IPS DF 4.7 (cell line): ENCODE measurements around the gene TMC1.
"Not testable (repeated sequence)": the region's sequence is repeated elsewhere in the genome, so short reads cannot be mapped to it uniquely, and the experiment has no call there.

Experiments
- DNase-seq: peaks from one replicate; pipeline ENCODE4 v3.0.0-alpha.2; 2013; ENCODE audit warnings: low spot score; ENCODE audit errors: extremely low read depth

The TMC1 gene

GRCh38 chr9:72524820-72525540, 3.6 kb downstream of the TMC1 start:
- no peak for DNase-seq

GRCh38 chr9:72526901-72527800, 5.7 kb downstream of the TMC1 start:
- no peak for DNase-seq

- no peak for DNase-seq
These were observed 6.4 kb downstream of the TMC1 start for GRCh38 chr9:72527801-72528195.

- no peak for DNase-seq
These were observed 8.1 kb downstream of the TMC1 start for GRCh38 chr9:72529531-72529930.

DNA sequence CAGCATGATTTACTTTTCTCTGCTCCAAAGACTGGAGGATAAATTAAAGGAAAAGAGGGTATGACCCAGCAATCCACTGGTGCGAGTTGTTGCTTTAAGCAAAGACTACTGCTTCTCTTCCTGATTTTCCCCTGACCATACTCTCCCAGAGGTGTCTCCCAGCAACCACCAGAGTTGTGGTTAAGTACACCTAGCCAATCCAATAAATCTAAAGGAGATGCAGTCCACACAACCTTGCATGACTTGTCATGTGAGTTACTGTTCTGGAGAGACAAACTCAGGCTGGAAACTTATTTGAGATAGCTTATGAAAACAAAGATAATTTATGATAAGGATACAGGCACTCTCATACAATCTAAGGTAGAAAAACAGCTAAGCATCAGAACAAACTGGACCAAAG, 11.9 kb downstream of the TMC1 start:
- no peak for DNase-seq

GRCh38 chr9:72534931-72535330, 13.5 kb downstream of the TMC1 start:
- DNase-seq: no peak

GRCh38 chr9:72537011-72537545, 15.7 kb downstream of the TMC1 start:
- no peak for DNase-seq

DNA sequence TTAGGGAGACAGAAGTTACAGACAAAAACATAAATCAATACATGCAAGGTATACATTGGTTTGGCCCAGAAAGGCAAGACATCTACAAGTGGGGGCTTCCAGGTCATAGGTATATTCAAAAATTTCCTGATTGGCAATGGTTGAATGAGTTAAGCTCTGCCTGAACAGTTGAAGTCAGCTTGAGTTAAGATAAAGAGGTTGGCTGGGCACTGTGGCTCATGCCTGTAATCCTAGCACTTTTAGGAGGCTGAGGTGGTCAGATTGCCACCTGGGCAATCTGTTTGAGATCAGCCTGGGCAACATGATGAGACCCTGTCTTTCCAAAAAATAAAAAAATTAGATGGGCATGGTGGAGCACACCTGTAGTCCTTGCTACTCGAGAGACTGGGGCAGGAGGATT, 16.3 kb downstream of the TMC1 start:
- DNase-seq: no peak

DNA sequence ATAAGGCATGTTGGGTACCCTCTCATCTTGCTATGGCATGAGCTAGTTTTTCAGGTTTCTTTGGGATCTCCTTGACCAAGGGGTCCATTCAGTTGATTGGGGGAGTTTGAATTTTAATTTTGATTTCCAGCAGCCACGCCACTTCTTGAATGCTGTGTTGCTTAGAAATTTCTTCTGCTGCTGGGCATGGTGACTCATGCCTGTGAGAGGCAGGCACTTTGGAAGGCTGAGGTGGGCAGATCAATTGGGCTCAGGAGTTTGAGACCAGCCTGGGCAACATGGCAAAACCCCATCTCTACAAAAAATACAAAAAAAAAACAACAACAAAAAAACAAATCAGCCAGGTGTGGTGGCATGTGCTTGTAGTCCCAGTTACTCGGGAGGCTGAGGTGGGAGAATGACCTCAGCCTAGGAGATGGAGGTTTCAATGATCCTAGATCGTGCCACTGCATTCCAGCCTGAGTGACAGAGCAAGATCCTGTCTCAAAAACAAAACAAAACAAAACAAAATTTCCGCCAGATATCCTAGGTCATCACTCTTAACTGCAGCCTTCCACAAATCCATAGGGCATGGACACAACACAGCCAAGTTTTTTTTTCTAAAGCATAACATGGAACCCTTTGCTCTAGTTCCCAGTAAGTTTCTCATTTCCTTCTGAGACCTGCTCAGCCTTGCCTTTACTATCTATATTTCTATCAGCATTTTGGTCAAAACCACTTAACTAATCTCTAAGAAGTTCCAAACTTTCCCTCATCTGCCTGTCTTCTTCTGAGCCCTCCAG, 17.7 kb downstream of the TMC1 start:
- no peak for DNase-seq

GRCh38 chr9:72539824-72540347, 18.5 kb downstream of the TMC1 start:
- DNase-seq: no peak

DNA sequence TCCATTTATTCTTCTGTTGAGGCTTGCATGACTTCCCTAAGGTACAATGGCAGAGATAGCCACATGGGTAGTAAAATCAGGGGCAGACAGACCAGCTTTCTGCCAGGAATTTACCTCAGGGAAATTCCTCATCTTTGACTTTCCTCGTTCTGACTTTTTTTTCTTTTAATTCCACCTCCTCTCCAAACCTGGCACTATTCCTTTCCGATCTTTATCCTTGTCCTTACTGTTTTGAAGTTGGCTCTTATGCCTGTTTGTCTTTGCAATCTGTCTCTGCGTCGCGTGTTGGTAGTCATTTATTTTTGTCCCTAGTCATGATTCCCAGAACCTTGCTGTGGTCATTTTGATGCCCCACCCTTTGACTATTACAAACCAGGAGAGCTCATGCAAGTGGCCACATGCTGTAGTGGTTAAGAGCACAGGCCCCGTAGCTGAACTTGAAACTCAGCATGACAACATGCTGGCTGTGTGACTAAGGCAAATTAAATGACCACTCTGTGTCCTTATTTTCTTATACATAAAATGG, 19.0 kb downstream of the TMC1 start:
- no peak for DNase-seq

DNA sequence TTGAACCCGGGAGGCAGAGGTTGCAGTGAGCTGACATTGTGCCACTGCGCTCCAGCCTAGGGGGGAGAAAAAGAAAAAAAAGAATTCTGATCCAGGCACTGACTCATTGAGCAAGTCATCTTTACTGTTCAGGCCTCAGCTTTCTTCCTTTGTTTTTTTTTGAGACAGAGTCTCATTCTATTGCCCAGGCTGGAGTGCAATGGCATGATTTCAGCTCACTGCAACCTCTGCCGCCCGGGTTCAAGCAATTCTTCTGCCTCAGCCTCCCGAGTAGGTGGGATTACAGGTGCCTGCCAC, 21.1 kb downstream of the TMC1 start:
- not testable (repeated sequence) for DNase-seq

GRCh38 chr9:72542917-72543316, 21.5 kb downstream of the TMC1 start:
- no peak for DNase-seq

- DNase-seq: no peak
These were observed 29.9 kb downstream of the TMC1 start for GRCh38 chr9:72551306-72551705.

DNA sequence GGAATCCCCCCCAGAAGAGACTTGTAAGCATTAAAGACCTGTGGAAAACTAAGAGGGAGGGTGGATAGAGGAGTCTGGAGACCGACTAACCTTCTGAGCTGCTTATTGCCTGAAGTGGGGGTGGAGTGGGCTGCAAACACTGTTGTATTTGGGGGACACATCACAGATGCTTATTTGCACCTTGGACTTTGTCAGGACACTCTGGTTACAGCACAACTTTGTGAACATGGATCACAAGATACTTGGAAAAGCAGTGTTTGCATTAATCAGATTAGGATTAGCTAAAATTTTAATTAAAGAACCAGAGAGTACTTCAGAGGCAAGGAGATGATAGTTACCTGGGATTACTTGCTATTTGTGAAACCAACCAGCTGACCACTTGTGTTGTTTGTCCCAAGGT, 30.9 kb downstream of the TMC1 start:
- DNase-seq: no peak

- DNase-seq: no peak
These were observed 32.8 kb downstream of the TMC1 start for GRCh38 chr9:72554221-72554641.

GRCh38 chr9:72557549-72557948, 36.1 kb downstream of the TMC1 start:
- DNase-seq: no peak

DNA sequence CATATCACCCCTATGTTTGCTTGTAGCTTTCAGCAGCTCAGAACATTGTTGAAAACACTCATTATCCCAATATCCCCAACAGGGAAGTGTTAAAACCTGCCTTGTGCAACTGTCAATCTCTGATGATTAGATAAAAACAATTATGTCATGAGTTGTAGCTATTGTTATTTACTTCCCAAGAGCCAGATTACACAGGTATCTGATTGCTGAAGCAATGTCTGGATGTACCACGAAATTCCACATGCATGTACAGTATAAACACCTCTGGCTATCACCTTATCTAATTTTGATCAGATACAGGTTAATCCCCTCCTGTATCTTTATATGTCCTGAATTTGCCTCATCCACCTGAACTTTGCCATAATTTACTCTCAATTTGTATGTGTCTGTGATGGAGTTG, 38.7 kb downstream of the TMC1 start:
- DNase-seq: no peak

- no peak for DNase-seq
These were observed 42.4 kb downstream of the TMC1 start for GRCh38 chr9:72563806-72564205.

DNA sequence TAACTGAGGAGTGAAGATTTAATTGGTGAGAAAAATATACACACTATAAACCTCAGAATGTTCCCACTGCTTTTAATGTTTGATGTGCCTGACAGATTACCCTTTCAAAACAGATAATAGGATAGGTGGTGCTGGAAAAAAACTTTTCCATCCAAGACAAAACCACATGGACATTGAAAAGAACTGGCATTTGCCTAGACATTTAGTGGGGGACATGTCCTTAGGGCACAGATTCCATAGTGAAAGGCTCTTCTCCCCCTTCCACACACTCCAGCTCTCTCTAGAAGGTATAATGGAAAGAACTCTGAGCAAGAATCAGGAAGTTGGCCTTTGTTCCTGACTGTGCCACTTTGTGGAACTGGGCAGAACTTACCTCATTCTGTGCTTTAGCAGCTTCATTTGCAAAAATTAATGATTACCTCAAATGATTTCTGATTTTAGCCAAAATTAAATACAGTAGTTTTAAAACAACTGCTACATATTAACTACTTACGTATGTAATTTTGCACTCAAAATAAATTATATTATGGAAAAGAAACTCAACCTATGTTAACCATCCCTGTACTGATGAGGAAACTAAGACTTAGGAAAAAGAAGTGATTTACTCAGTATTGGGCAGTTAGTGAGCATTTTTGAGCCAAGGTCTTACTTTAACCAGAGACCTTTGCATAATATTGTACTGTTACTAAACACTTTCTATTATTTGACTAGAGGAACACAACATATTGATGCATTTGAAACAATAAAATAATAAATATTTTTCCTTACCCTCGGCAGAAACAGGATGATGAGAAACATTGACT, 43.3 kb downstream of the TMC1 start:
- DNase-seq: no peak

GRCh38 chr9:72565535-72565934, 44.1 kb downstream of the TMC1 start:
- DNase-seq: no peak
